Adrenal gland (tissue), 12 donors: ENCODE measurements around the gene TMEM184A. TPM values are rescaled to one million over a fixed set of nuclear protein-coding genes. Genes with fewer than 3 reads are reported as not detected.

Source experiments
- DNase-seq, 7 donors: peaks; one replicate each; pipeline ENCODE4 v3.0.0-alpha.2; 2019 to 2020
- H3K27ac ChIP-seq, 5 donors: fragments of 200-600 bp; sonication (generic) in 4 of 5; 1 replicate in 3 of 5; 2 replicates in 2 of 5; pipeline versions ENCODE4 v1.5.1 to v1.8.0; 2016 to 2020; ENCODE audit warnings: mild to moderate bottlenecking in 1 of 5
- H3K27me3 ChIP-seq: fragments of 200-600 bp; 2 replicates; pipeline ENCODE4 v1.8.0; 2021
- H3K36me3 ChIP-seq, 2 donors: fragments of 200-600 bp; replicated peaks in 1 of 2; 1 replicate in 1 of 2; 2 replicates in 1 of 2; pipeline versions ENCODE4 v1.5.1 to v1.8.0; 2018 to 2022
- H3K4me1 ChIP-seq, 2 donors: fragments of 200-600 bp; replicated peaks in 1 of 2; 1 replicate in 1 of 2; 2 replicates in 1 of 2; pipeline versions ENCODE4 v1.5.1 to v1.8.0; 2018 to 2021
- H3K4me3 ChIP-seq, 4 donors: fragments of 200-600 bp; sonication (generic) in 3 of 4; one replicate each; pipeline ENCODE4 v1.5.1; 2016 to 2018
- H3K9me3 ChIP-seq, 3 donors: fragments of 200-600 bp; sonication (generic) in 1 of 3; replicated peaks in 1 of 3; 1 replicate in 2 of 3; 2 replicates in 1 of 3; pipeline versions ENCODE4 v1.5.1 to v1.8.0; 2016 to 2021
- POLR2A ChIP-seq, 2 donors: fragments of 450-650 bp; IDR thresholded peaks; one replicate each; pipeline ENCODE4 v1.6.1; 2017; ENCODE audit warnings: antibody characterized with exemption in 2 of 2, mild to moderate bottlenecking in 2 of 2, moderate library complexity in 1 of 2
- WGBS, 4 donors: extraction: QIAGEN DNeasy Blood & Tissue Kit in 2 of 4; methylation state at CpG; one replicate each; pipeline versions ENCODE4 v1.1.5 to v1.1.7; 2013 to 2017; 5-methylcytosine and 5-hydroxymethylcytosine counted together
- intact Hi-C, 2 donors: fragments of 100-400 bp; cut with DNase I; formaldehyde crosslinking; loops; one replicate each; pipeline versions ENCODE4 v1.14.1 to v1.15.0; 2022 to 2023
- polyA plus RNA-seq, 3 donors: library from polyadenylated mRNA; stranded (reverse); fragments of 200-250 nt in 2 of 3; fragments of 350-450 nt in 1 of 3; fragmentation: Illumina TruSeq in 1 of 3; extraction: RNeasy Lipid Tissue Mini Kit (QIAGEN cat#74804) in 1 of 3; gene quantifications; one replicate each; pipeline ENCODE4 v1.2.3, GENCODE V29; 2013 to 2014
- total RNA-seq, 9 donors: library from RNA; depleted of rRNA in 4 of 9; stranded (reverse); fragments of >200 nt in 4 of 9; fragments of 120-200 nt in 1 of 9; fragmentation: NEBNext Ultra II Directional in 1 of 9; extraction: Animal tissue kit (Norgen Biotek cat#: 25700) in 1 of 9; gene quantifications; one replicate each; pipeline versions ENCODE4 v1.1.0 to v1.2.4, GENCODE V29; 2013 to 2023
- TF ChIP-seq, protein P1 (sequence below), 6 experiments: fragments of 450-650 bp in 4 of 6; fragments of 200-600 bp in 2 of 6; sonication (generic) in 1 of 6; IDR thresholded peaks; 1 replicate in 5 of 6; 2 replicates in 1 of 6; pipeline versions ENCODE4 v1.5.1 to v1.8.0; 2016 to 2021; ENCODE audit warnings: antibody characterized with exemption in 6 of 6, mild to moderate bottlenecking in 2 of 6, moderate library complexity in 1 of 6
- donor health status: healthy with polysubstance abuse.
- donor health status: Bipolar disorder and iron deficiency.
- donor health status: DM: yes; HTN: yes; CAD: no.
- donor health status: DM: no; HTN: no; CAD: no.
- donor health status: DM: no; HTN: no; CAD: no.
- donor health status: DM: yes; HTN: yes; CAD: no.

Gene TMEM184A
- total and polyA plus RNA-seq, 12 donors: 0.06 to 2.1 (median 0.79) TPM; not detected in 2

DNA sequence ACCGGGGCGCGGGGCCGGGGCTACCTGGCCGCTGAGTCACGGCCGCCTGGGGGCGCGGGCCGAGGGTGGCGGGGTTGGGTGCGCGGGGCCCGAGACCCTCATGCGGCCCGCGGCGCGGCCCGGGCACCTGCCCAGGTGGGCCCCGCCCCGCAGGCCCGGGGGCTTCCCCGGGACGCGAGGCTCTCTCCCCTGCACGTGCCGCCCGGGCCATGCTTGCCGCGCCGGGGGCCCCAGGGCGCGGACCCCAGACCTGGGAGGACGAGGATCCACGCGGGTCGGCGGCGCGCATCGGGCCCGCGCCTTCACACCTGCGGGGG, 25.1 kb downstream of the TMEM184A start:
- no peaks in the 10 kb centered on the region for H3K27me3 ChIP-seq
- intact Hi-C loops: no loop called here
- H3K27ac ChIP-seq: peak overlapping the region; percentile 82 to 98 (median 93)
- no peaks in the 10 kb centered on the region for H3K36me3 ChIP-seq
- H3K4me1 ChIP-seq: peaks cover 29 to 34% of the 10 kb centered on the region in 2 donors
- DNase-seq: no peak
- no peaks in the 10 kb centered on the region for H3K9me3 ChIP-seq
- TF ChIP-seq, protein P1, sequence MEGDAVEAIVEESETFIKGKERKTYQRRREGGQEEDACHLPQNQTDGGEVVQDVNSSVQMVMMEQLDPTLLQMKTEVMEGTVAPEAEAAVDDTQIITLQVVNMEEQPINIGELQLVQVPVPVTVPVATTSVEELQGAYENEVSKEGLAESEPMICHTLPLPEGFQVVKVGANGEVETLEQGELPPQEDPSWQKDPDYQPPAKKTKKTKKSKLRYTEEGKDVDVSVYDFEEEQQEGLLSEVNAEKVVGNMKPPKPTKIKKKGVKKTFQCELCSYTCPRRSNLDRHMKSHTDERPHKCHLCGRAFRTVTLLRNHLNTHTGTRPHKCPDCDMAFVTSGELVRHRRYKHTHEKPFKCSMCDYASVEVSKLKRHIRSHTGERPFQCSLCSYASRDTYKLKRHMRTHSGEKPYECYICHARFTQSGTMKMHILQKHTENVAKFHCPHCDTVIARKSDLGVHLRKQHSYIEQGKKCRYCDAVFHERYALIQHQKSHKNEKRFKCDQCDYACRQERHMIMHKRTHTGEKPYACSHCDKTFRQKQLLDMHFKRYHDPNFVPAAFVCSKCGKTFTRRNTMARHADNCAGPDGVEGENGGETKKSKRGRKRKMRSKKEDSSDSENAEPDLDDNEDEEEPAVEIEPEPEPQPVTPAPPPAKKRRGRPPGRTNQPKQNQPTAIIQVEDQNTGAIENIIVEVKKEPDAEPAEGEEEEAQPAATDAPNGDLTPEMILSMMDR (IDR thresholded peaks at IDR 0.05): no peak
- TF ChIP-seq POLR2A (IDR thresholded peaks at IDR 0.05): no peak
- WGBS, 4 donors: 0 to 1% (median 1%) methylated on average over 7 to 45 of the region's 45 CpGs; no CpG with 5 or more reads in 1 of the 4 donors
- peak overlapping the region in 2 of 4 donors; percentile 18 to 93 for H3K4me3 ChIP-seq

- no peaks in the 10 kb centered on the region for H3K27me3 ChIP-seq
- no peak overlapping the region for H3K4me3 ChIP-seq
- WGBS, 4 donors: 65 to 92% (median 69%) methylated on average over 5 to 21 of the region's 21 CpGs
- H3K4me1 ChIP-seq: peaks cover 28 to 29% of the 10 kb centered on the region in 2 donors
- intact Hi-C loops: no loop called here
- no peak for TF ChIP-seq POLR2A (IDR thresholded peaks at IDR 0.05)
- H3K9me3 ChIP-seq: no peaks in the 10 kb centered on the region
- H3K36me3 ChIP-seq: no peaks in the 10 kb centered on the region
- peak in 1 of 7 donors; percentile 41 for DNase-seq
- no peak overlapping the region for H3K27ac ChIP-seq
These were observed 26.5 kb downstream of the TMEM184A start for GRCh38 chr7:1529383-1530116.

DNA sequence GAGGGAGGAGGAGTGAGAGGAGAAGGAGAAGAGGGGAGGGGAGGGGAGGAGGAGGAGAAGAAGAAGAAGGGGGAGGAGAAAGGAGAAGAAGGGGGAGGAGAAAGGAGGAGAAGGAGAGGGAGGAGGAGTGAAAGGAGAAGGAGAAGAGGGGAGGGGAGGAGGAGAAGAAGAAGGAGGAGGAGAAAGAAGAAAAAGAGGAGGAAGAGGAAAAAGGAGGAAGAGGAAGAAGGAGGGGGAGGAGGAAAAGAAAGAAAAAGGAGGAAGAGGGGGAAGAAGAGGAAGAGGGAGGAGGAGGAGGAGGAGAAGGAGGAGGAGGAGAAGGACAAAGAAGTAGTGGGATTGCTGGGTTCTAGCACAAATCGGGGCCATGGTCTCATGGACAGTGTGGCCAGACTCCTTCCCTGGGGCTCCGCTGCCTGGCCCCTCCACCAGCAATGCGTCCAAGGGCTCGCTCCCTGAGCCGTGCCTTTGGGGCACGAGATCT, 29.7 kb downstream of the TMEM184A start:
- no peak overlapping the region for H3K27ac ChIP-seq
- no peak for DNase-seq
- H3K36me3 ChIP-seq: no peaks in the 10 kb centered on the region
- H3K4me3 ChIP-seq: no peak overlapping the region
- H3K27me3 ChIP-seq: no peaks in the 10 kb centered on the region
- peaks cover under 1% of the 10 kb centered on the region in 2 donors for H3K4me1 ChIP-seq
- no peaks in the 10 kb centered on the region for H3K9me3 ChIP-seq
- WGBS, 4 donors: 46 to 58% (median 47%) methylated on average over 6 of the region's 6 CpGs
- TF ChIP-seq, protein P1 (IDR thresholded peaks at IDR 0.05): no peak
- no peak for TF ChIP-seq POLR2A (IDR thresholded peaks at IDR 0.05)
- intact Hi-C loops: no loop called here

DNA sequence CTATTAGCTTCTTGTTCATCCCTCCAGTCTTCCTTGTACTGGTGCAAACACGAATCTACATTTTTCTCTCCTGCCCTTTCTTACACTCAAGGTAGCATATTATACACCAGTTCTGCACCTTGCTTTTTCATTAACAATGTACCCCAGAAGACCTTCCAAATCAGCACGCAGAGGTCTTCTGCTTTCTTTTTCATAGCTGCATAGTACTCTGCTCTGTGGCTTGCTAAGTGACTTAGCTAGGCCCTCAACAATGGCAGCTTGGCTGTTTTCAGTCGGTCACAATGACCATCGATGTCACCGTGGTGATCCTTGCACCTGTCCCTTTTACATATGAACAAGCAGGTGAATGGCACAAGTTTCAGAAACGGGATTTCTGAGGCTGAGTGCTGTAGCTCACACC, 30.6 kb downstream of the TMEM184A start:
- H3K4me1 ChIP-seq: no peaks in the 10 kb centered on the region
- H3K4me3 ChIP-seq: no peak overlapping the region
- no peak overlapping the region for H3K27ac ChIP-seq
- no peaks in the 10 kb centered on the region for H3K9me3 ChIP-seq
- DNase-seq: no peak
- intact Hi-C loops: no loop called here
- no peaks in the 10 kb centered on the region for H3K36me3 ChIP-seq
- WGBS, 4 donors: 82 to 91% (median 90%) methylated on average over 6 of the region's 6 CpGs
- no peaks in the 10 kb centered on the region for H3K27me3 ChIP-seq
- TF ChIP-seq, protein P1 (IDR thresholded peaks at IDR 0.05): no peak
- no peak for TF ChIP-seq POLR2A (IDR thresholded peaks at IDR 0.05)

- Histone ChIP-seq H3K27me3 (no peaks in the 10 kb centered on the region), H3K4me3 (no peak overlapping the region), H3K36me3 (no peaks in the 10 kb centered on the region), H3K9me3 (no peaks in the 10 kb centered on the region), H3K27ac (no peak overlapping the region), H3K4me1 (no peaks in the 10 kb centered on the region)
- intact Hi-C loops: no loop called here
- WGBS, 4 donors: 51 to 78% (median 70%) methylated on average over 8 to 17 of the region's 17 CpGs
- TF ChIP-seq, protein P1 (IDR thresholded peaks at IDR 0.05): no peak
- no peak for TF ChIP-seq POLR2A (IDR thresholded peaks at IDR 0.05)
- DNase-seq: no peak
These were observed 32.2 kb downstream of the TMEM184A start for GRCh38 chr7:1523844-1524243.
